GM23338 (cell line): ENCODE results near the gene CDH4. TPM values are rescaled to one million over a fixed set of nuclear protein-coding genes. Genes with fewer than 3 reads are reported as not detected.

Experiments
- ATAC-seq: fragments of 200-7000 bp; cut with Tn5 transposase; 3 replicates; pipeline ENCODE4 v1.9.1; 2020
- DNase-seq: peaks from one replicate; pipeline ENCODE4 v3.0.0-alpha.2; 2015; ENCODE audit warnings: low spot score
- H2AFZ ChIP-seq: fragments of 200-600 bp; sonication (generic); 2 replicates; pipeline ENCODE4 v1.8.0; 2016; ENCODE audit warnings: antibody characterized with exemption, mild to moderate bottlenecking, moderate library complexity
- H3F3A ChIP-seq: fragments of 200-600 bp; sonication (generic); replicated peaks from 2 replicates; pipeline ENCODE4 v1.8.0; 2017; ENCODE audit warnings: antibody characterized with exemption, mixed run types, low read depth
- H3K27ac ChIP-seq: fragments of 200-600 bp; sonication (generic); 2 replicates; pipeline ENCODE4 v1.6.1; 2016; ENCODE audit warnings: low read depth
- H3K27me3 ChIP-seq: fragments of 200-600 bp; sonication (generic); 2 replicates; pipeline ENCODE4 v1.8.0; 2016; ENCODE audit warnings: mild to moderate bottlenecking, mixed run types, moderate library complexity; ENCODE audit not compliant: insufficient read depth
- H3K36me3 ChIP-seq: fragments of 200-600 bp; sonication (generic); 2 replicates; pipeline ENCODE4 v1.8.0; 2016; ENCODE audit warnings: mild to moderate bottlenecking; ENCODE audit not compliant: insufficient read depth
- H3K4me1 ChIP-seq: fragments of 200-600 bp; sonication (generic); 2 replicates; pipeline ENCODE4 v1.8.0; 2016; ENCODE audit warnings: mild to moderate bottlenecking, moderate library complexity; ENCODE audit not compliant: insufficient read depth
- H3K4me2 ChIP-seq: fragments of 200-600 bp; sonication (generic); 2 replicates; pipeline ENCODE4 v1.7.1; 2017; ENCODE audit warnings: mixed run types
- H3K4me3 ChIP-seq: fragments of 200-600 bp; sonication (generic); 2 replicates; pipeline ENCODE4 v1.6.1; 2016; ENCODE audit warnings: mixed run types
- H3K79me2 ChIP-seq: fragments of 200-600 bp; sonication (generic); replicated peaks from 2 replicates; pipeline ENCODE4 v1.8.0; 2017; ENCODE audit warnings: mild to moderate bottlenecking; ENCODE audit not compliant: insufficient read depth
- H3K9me2 ChIP-seq: fragments of 200-600 bp; sonication (generic); 2 replicates; pipeline ENCODE4 v1.8.0; 2017; ENCODE audit not compliant: insufficient read depth
- H4K20me1 ChIP-seq: fragments of 200-600 bp; sonication (generic); replicated peaks from 2 replicates; pipeline ENCODE4 v1.8.0; 2017; ENCODE audit warnings: mild to moderate bottlenecking; ENCODE audit not compliant: insufficient read depth
- H3K27ac Mint-ChIP-seq: 2 replicates; pipeline ENCODE4 v1.8.0; 2020; ENCODE audit warnings: inconsistent platforms, mild to moderate bottlenecking, moderate library complexity, mixed read lengths
- H3K27me3 Mint-ChIP-seq: 3 replicates; pipeline ENCODE4 v1.8.0; 2022; ENCODE audit warnings: low read depth, mild to moderate bottlenecking, moderate library complexity, mixed read lengths, inconsistent platforms; ENCODE audit not compliant: insufficient read depth, poor library complexity
- H3K36me3 Mint-ChIP-seq: 3 replicates; pipeline ENCODE4 v1.8.0; 2021; ENCODE audit warnings: low read depth, mild to moderate bottlenecking, inconsistent platforms, moderate library complexity, mixed read lengths
- H3K4me1 Mint-ChIP-seq: 3 replicates; pipeline ENCODE4 v1.8.0; 2020; ENCODE audit warnings: mild to moderate bottlenecking, inconsistent platforms, mixed read lengths
- H3K4me3 Mint-ChIP-seq: 3 replicates; pipeline ENCODE4 v1.8.0; 2021; ENCODE audit warnings: moderate library complexity, mild to moderate bottlenecking, inconsistent platforms, mixed read lengths
- H3K9me3 Mint-ChIP-seq: 3 replicates; pipeline ENCODE4 v1.8.0; 2020; ENCODE audit warnings: moderate library complexity, mild to moderate bottlenecking, inconsistent platforms, mixed read lengths
- CREB1 ChIP-seq: fragments of 250-450 bp; sonication (Bioruptor Pico); IDR thresholded peaks from 2 replicates; pipeline ENCODE4 v1.5.0; 2020; ENCODE audit warnings: low read depth, mild to moderate bottlenecking, moderate library complexity
- CTCF ChIP-seq, 2 experiments: fragments of 200-600 bp in 1 of 2; sonication (generic) in 1 of 2; conservative IDR thresholded peaks; 2 replicates each; pipeline versions ENCODE4 v1.5.1 to v1.6.1; 2016 to 2017; ENCODE audit warnings: antibody characterized with exemption in 2 of 2, low read depth in 2 of 2, mild to moderate bottlenecking in 2 of 2, moderate library complexity in 1 of 2
- ETS1 ChIP-seq: IDR thresholded peaks from 2 replicates; pipeline ENCODE4 v1.6.1; 2016; ENCODE audit warnings: antibody characterized with exemption
- EZH2 ChIP-seq: fragments of 200-600 bp; sonication (generic); IDR thresholded peaks from one replicate; pipeline ENCODE4 v1.8.0; 2017; ENCODE audit warnings: antibody characterized with exemption, mild to moderate bottlenecking, low read depth; ENCODE audit not compliant: unreplicated experiment
- EZH2phosphoT487 ChIP-seq: fragments of 200-600 bp; sonication (generic); IDR thresholded peaks from one replicate; pipeline ENCODE4 v1.8.1; 2018; ENCODE audit warnings: antibody characterized with exemption; ENCODE audit not compliant: unreplicated experiment
- JUNB ChIP-seq: IDR thresholded peaks from one replicate; pipeline ENCODE4 v1.6.1; 2016; ENCODE audit warnings: antibody characterized with exemption; ENCODE audit not compliant: unreplicated experiment
- NANOG ChIP-seq: IDR thresholded peaks from 2 replicates; pipeline ENCODE4 v1.6.1; 2016; ENCODE audit warnings: antibody characterized with exemption, borderline replicate concordance
- POLR2AphosphoS5 ChIP-seq: IDR thresholded peaks from 2 replicates; pipeline ENCODE4 v1.6.1; 2016; ENCODE audit warnings: antibody characterized with exemption, low read depth
- REST ChIP-seq: IDR thresholded peaks from one replicate; pipeline ENCODE4 v1.6.1; 2018; ENCODE audit warnings: antibody characterized with exemption; ENCODE audit not compliant: unreplicated experiment
- STAT1 ChIP-seq: IDR thresholded peaks from one replicate; pipeline ENCODE4 v1.6.1; 2016; ENCODE audit warnings: antibody characterized with exemption; ENCODE audit not compliant: unreplicated experiment
- ZNF114 ChIP-seq: fragments of 250-450 bp; sonication (Bioruptor Pico); IDR thresholded peaks from 2 replicates; pipeline ENCODE4 v1.5.0; 2020; ENCODE audit warnings: mild to moderate bottlenecking, moderate library complexity
- ZNF331 ChIP-seq: fragments of 250-450 bp; sonication (Bioruptor Pico); IDR thresholded peaks from 2 replicates; pipeline ENCODE4 v1.5.0; 2020; ENCODE audit warnings: low read depth, mild to moderate bottlenecking, moderate library complexity
- ZNF462 ChIP-seq: fragments of 250-450 bp; sonication (Bioruptor Pico); IDR thresholded peaks from 2 replicates; pipeline ENCODE4 v1.5.0; 2020; ENCODE audit warnings: mild to moderate bottlenecking, moderate library complexity
- polyA plus RNA-seq: library from polyadenylated mRNA; unstranded; fragments of >200 nt; fragmentation: Nextera tagmentation; extraction: Ambion mirVana; gene quantifications from 2 replicates; pipeline ENCODE4 v1.2.1, GENCODE V29; 2016
- total RNA-seq: library from RNA; depleted of rRNA; stranded (reverse); fragments of >200 nt; shearing (Covaris generic); gene quantifications from 2 replicates; pipeline ENCODE4 v1.2.3, GENCODE V29; 2014

Gene CDH4
- total and polyA plus RNA-seq, 2 experiments from 2014 or later = 1.2 to 4.2 TPM

- TF ChIP-seq POLR2AphosphoS5 = no peak
These were observed 569.7 kb downstream of the CDH4 start (continued) for GRCh38 chr20:61821735-61822134.

GRCh38 chr20:61822396-61822795, 570.3 kb downstream of the CDH4 start:
- H3K4me3 ChIP-seq = no peak overlapping the region
- no peaks in the 10 kb centered on the region for H3K79me2 ChIP-seq
- DNase-seq (no peak), ATAC-seq (no peak)
- H2AFZ ChIP-seq = no peak overlapping the region
- H3K36me3 ChIP-seq = no peaks in the 10 kb centered on the region
- H3K4me2 ChIP-seq = no peak overlapping the region
- H3K4me1 Mint-ChIP-seq = peaks cover 6% of the 10 kb centered on the region; the same call in 1 of the 3 replicates
- no peaks in the 10 kb centered on the region for H3F3A ChIP-seq
- no peak overlapping the region for H3K4me3 Mint-ChIP-seq
- peaks cover 10% of the 10 kb centered on the region; the same call in 2 of the 3 replicates for H3K36me3 Mint-ChIP-seq
- TF ChIP-seq ZNF462 (CRISPR knock-in tag) (no peak), CTCF (conservative IDR thresholded peaks at IDR 0.05; ENCODE audit: low read depth in 2 of 2) (no peak), EZH2 (no peak), CREB1 (CRISPR knock-in tag) (no peak), ZNF331 (no peak), NANOG (no peak), POLR2AphosphoS5 (no peak), ZNF114 (no peak), STAT1 (no peak), JUNB (no peak), EZH2phosphoT487 (no peak), REST (no peak), ETS1 (no peak)
- H3K27me3 ChIP-seq = no peaks in the 10 kb centered on the region
- H3K27ac Mint-ChIP-seq = no peak overlapping the region
- no peak overlapping the region for H3K27ac ChIP-seq
- H3K4me1 ChIP-seq = no peaks in the 10 kb centered on the region
- peaks cover 20% of the 10 kb centered on the region for H3K27me3 Mint-ChIP-seq
- peaks cover 21% of the 10 kb centered on the region for H3K9me3 Mint-ChIP-seq
- H3K9me2 ChIP-seq = no peaks in the 10 kb centered on the region
- no peaks in the 10 kb centered on the region for H4K20me1 ChIP-seq
